CD1c-positive myeloid dendritic cell (primary cell): ENCODE data around the gene SLC22A12.
"Not testable (repeated sequence)": the region's sequence is repeated elsewhere in the genome, so short reads cannot be mapped to it uniquely, and the experiment has no call there.

ENCODE experiments used
- DNase-seq: peaks from one replicate; pipeline ENCODE4 v3.0.0-alpha.2; 2016; ENCODE audit errors: extremely low spot score

SLC22A12 gene

DNA sequence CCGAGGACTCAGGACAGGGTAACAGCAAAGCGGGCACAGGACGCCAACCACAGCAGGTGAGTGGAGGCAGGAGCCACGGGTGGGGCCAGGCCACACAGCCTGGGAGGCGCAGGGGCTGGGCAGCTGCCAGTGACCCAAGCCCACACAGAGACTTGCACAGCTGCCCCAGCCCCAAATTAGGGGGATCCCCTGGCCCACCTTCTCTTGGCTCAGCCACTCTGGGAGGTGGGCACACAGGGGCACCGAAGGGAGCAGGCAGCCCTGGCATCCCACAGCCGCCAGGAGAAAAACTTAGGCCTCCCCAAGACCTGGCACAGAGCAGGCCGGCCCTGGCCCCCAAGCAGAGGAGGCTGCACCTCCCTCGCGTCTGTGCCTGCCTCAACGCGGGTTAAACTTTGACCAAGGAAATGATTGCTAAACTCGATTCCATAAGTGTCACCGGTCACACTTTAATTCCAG, at the start of gene SLC22A12:
SLC22A12 (plus strand) TSS at position 458 of the 459 bp plus-strand sequence. CDS start 337 bp downstream, outside the sequence.
- no peak for DNase-seq

DNA sequence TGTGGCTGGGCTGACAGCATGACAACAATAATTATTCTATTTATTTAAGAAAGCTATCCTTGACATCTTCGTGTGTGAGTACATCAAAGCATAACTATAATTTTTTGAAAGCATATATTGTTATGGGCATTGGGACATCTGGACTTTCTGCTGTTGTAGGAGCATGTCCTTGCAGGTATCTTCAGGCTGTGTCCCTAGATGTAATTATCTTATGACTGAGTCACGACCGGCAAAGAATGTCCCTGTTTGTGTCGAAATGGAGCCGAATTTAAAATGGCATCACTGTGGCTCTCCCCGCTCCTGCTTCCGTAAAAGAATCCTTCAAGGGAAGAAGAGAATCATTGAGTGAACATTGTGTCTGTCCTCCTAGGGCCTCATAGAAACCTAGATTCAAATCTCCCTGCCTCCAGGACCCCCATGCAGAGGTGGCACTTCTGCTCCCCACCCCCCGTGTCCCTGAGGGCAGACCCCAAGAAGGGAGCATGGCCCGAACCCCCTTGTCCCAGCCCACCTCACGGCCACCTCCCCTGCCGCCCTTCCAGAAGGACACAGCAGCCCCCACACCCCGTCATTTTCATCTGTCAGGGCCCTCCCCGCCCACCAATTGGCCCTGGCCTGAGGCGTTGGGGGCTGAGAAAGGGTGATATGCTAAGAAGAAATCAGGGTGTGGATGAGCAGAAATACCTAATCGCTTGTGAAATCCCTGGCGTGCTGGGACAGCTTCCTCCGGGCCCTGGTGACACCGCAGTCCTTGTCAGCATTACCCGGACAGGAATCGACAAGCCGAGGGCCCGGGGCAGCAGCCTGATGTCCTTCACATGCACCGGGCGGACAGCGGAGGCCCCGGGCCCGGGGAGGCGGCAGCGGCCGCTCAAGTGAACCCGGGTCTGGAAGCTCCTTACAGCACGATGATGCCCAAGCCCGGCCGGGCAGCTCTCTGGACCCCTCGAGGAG, 48.6 kb upstream of the SLC22A12 start:
- DNase-seq: no peak

DNA sequence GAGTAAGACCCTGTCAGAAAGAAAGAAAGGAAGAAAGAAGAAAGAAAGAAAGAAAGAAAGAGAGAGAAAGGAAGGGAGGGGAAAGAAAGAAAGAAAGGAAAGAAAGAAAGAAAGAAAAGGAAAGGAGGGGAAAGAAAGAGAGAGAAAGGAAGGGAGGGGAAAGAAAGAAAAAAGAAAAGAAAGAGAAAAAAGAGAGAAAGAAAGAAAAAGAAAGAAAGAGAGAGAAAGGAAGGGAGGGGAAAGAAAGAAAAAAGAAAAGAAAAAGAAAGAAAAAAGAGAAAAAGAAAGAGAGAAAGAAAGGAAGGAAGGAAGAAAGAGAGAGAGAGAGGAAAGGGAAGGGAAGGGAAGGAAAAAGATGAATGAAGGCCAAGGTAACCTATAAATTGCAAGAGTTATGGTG, 47.2 kb upstream of the SLC22A12 start:
- no peak for DNase-seq

DNA sequence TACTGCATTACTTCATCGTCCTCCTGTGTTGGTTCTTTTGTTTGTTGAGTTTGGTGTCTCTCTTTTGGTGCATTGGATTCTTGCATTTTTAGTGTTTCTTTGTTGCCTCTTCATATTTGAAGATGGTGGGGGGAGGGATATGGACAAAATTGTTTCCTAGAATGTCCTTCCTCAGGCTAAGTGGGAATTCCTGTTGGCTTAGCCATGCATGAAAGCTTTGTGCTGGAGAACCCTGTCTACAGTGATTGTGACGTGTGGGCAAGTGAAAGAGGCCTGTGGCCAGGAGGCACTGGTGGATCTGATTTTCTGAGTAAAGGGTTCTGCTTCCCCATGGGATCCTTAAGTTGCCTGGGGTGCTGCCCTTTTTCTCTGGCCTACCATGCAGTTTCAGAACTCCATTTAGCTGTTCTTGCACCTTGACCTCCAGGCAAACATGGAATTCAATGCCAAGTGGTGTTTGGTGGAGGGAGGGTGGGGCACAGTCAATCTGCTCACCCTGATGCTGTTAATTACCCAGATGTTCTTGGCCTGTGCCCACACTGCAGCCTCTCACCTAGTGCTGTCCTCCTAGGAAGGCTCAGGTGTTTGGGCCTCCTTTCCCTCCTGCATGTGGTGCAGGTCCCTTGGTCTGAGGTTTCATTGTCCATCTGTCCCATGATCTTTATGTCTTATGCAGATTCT, 46.3 kb upstream of the SLC22A12 start:
- no peak for DNase-seq

DNA sequence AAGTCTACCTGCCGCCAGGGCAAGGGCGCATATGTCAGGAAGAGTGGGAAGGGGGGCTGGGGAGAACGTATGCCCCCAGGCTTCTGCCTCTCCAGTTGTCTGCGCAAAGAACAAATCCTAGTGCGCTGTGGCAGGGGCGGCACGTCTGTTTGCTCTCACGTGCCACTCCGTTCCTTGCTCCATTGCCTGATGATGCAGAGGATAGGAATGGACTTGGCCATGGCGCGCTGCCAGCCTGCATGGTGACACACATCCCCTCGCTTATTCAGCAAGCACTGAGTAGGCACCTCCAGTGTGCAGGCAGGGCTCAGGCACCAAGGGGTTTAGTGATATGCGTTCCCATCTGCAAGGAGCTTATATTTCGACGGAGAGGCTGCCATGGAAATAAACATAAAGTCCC, 45.4 kb upstream of the SLC22A12 start:
- DNase-seq: no peak

DNA sequence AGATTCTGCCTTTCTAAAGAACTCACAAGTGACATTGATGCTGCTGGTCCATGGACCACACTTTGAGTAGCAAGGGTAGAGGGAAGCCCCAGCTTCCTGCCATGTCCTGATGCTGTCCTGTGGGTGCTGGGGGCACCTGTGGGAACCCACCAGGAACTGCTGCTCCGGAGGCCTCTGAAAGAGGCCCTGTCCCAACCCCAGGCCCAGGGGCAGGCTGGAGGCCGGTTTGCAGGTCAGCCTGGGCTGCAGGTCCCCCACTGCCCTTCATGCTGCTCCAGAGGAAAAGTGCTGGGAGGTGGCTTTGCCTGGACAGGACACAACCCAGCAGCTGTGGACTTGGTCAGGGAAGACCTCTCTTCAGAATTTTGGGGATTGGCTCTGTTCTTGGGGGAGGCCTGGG, 44.8 kb upstream of the SLC22A12 start:
- no peak for DNase-seq

DNA sequence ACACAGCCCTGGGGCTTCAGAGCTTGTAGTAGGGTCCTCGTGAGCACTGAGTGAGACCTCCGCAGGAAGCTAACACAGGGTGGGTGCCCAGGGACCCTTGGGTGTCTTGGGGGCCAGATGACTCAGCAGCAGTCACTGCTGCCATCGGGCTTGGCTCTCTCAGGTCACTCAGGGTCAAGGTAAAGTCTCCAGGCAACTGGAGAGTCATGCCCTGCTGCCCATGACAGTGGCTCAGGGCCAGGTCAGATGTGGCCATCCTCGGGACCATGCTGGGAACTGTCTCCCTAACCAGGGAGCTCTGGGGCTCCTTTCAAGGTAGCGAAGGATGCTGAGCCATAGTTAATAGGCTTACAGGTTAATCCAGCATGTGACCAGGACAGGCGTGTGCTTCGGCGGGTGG, 44.4 kb upstream of the SLC22A12 start:
- DNase-seq: no peak

DNA sequence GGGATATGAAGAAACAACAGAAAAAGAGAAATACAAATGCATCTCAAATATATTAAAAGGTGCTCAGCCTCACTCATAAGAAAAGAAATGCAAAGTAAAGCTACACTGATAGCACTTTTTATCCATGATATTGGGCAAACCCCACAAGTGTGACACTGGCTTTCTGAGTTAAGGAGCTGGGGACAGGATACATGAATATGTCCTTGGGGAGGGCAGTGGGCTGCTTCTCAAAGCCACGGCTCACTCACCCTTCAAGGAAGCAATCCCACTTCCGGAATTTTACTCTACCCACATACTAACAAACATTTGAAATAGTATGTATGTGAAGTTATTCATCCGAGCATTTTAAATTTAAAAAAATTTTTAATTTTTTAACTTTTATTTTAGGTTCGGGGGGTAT, 41.1 kb upstream of the SLC22A12 start:
- DNase-seq: no peak

DNA sequence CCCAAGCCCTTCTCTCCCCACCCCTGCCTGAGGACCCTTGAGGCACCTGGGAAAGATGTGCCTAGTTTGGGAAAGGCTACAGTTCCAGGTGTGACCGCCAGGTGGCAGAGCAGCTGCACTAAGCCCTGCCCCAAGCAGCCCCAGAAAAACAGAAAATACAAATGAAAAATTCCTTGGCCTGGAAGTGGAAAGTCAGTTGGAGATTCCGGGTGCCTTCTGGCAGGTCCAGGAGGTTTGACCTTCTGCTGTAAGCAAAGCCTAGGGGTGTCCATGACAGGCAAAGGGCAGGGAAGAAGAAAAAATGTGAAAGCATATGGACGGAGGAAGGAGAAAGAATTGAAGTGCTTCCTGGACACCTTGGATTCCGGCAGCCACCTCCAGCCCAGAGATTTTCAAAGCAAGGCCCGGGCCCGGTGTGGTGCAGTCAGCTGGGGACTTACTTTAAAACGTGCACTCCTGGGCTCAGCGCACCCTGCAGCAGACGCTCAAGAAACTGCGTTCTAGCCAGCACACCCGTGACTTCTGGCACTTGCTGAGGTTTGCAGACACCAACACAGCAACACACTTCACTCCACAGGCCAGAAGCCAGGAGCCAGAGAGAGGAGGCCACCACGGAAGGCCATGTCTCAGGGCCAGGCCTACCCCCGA, 37.3 kb upstream of the SLC22A12 start:
- DNase-seq: peak; percentile 66

DNA sequence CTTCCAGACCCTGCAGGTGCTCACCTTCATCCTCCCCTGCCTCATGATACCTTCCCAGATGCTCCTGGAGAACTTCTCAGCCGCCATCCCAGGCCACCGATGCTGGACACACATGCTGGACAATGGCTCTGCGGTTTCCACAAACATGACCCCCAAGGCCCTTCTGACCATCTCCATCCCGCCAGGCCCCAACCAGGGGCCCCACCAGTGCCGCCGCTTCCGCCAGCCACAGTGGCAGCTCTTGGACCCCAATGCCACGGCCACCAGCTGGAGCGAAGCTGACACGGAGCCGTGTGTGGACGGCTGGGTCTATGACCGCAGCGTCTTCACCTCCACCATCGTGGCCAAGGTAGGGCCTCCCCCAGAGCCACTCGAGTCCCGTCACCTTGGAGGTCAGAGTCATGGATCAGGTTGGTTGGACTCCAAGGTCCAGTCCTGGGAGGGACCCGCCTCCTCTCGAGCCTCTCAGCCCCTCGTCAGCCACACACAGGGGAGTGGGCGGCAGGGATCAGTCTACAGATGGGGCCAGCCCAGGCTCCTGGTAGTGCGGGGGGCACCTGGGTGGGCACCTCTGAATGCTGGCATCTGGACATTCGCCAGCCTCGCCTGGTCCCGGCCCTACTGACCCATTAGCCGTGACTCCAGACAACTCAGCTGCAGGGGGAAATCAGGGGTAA, 34.8 kb upstream of the SLC22A12 start:
- DNase-seq: no peak

DNA sequence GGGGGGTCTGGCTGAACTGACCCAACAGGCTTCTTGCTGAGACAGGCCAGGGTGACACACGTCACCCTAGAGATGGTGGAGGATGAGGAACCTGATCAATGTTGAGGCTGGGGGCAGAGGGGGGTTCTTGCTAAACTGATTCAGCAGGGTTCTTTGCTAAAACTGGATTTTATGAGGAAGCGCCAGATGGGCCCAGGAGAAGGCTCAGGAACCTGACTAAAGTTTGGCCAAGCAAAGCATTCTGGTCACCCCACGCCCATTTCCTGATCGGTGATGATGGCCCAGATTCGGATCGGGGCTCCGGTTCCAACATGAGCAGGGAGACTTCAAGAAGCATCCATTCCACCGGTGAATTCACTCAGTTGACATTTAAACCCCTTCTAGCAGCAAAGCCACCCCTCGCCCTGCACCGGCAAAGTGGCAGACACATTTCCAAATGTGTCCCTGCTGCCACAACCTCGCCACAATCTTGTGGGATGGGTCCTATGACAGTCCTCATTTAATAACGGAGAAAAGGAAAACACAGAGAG, 34.2 kb upstream of the SLC22A12 start:
- no peak for DNase-seq

DNA sequence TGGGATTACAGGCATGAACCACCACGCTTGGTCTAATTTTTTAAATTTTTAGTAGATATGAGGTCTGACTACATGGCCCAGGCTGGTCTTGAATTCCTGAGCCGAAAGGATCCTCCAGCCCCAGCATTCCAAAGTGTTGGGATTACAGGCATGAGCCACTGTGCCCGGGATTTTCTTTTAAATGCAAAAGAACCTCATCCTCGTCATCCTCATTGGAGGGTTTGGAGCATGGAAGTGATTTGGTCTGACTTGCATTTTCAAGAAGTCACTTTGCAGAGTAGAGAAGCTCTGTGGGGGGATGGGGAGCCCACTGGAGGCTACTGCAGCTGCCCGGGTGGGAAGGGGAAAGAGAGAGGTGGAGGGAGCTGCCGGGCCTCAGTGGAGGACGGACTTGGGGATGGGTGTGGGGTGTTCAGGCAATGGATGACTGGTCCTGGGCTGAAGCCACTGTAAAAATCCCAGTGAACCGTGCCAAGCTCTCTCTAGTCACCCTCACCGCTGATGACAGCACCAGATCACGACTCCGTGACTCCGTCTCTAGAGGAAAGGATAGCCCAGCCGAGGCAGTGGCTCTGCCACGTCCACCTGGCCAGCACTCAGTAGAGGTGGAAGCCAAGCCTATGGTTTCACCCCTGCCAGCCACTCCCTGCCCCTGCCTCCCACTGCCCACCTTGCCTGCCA, 32.8 kb upstream of the SLC22A12 start:
- DNase-seq: no peak

DNA sequence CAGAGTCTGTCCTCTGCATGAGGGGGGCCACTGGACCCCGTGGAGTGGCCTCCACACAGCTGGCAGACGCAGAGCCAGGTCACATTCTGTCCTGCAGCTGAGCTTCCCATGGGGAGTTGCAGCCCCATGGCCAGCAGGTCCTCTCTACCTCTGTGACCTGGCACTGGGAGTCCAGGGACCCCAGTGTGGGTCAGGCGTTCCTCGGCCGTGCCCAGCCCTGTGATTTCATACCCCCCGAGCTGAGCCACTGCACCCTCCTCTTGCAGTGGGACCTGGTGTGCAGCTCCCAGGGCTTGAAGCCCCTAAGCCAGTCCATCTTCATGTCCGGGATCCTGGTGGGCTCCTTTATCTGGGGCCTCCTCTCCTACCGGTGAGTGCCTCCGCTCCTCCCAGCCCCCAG, 32.2 kb upstream of the SLC22A12 start:
- DNase-seq: no peak

DNA sequence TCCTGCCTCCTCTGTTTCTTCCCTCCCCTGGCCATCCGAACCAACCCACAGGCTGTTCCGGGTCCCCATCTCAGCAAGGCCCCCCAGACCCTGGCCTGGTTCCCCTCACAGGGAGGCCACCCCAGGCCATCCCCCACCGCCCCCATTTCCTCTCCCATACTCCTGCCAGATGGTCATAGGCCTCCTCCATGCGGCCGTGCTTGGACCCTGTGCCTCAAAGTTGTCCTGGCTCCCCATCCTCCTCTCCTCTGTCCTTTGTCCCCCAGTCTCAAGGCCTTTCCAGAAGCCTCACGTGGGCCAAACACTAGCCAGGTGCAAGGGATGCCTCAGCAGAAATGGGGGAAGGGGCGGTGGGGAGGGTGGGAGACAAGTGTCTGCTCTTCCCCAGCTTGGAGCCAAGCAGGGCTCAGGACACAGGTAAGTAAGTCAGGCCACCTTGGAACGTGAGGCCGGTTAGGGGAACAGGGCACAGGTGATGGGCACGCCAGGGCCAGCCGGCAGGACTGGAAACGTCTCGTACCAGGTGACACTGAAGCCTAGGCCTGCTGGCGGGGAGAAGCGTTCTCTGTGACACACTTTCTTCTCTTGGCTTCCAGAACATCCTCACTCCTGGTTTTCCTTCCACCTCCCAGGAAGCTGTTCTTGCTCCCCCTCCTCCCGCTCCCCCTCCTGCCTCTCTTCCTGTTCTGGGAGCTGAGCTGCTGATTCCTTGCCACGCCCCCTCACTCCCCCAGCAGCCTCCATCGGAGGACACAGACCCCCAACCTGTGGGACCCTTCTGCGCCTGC, 31.5 kb upstream of the SLC22A12 start:
- DNase-seq: no peak

DNA sequence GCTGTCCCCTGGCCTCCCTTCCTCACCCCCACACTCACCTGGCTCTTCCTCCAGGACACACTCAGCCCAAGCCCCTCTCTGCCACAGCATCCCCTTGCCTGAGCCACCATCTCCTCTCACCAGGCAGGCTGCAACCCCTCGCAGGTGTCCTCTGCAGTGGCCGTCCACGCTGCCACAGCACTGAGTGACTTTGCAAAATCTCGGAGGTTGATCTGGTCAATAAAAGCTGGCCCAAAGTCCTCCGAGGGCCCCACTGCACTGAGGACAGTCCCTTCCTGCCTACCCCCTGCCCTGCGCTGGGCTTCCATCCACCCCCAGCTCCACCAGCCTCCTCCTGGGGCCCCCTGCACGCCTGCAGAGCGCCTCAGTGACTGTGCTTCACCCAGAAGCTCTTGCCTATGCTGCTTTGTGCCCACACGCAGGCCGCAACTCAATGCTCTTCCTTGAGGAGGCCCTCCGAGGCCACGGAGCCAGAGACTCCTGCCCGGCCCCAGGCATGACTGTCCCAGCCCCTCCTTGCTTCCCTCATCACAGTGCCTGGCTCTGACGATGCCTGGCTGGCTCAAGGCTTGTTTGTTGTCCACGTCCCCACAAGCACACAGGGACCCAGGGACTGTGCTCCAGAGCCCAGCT, 30.8 kb upstream of the SLC22A12 start:
- no peak for DNase-seq

DNA sequence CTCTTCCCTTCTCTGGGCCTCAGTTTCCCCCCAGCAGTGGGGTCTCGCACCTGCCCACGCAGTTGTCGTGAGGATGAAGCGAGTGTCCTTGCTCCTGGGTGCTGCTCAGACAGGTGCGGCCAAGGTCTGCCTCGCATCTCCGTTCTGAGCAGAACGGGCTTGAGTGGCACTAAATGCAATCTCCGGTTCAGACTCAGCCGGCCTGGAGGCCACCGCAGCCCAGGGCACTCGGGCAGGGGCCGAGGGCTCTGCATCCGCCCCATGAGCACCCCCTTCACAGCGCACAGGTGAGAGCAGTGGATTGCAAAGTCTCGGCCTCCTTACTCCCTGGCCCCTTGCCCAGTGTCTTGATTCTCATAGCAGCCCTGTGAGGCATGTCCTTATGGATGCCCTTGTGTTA, 30.1 kb upstream of the SLC22A12 start:
- DNase-seq: no peak

DNA sequence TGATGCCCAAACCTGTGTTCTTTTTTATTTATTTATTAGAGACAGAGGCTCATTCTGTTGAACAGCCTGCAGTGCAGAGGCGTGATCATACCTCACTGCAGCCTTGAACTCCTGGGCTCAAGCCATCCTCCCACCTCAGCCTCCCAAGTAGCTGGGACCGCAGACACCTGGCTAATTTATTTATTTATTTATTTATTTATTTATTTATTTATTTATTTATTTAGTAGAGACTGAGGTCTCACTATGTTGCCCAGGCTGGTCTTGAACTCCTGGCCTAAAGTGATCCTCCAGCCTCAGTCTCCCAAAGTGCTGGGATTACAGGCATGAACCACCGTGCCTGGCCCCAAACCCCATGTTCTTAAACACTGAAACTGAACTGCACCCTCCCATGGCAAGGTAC, 29.6 kb upstream of the SLC22A12 start:
- not testable (repeated sequence) for DNase-seq

DNA sequence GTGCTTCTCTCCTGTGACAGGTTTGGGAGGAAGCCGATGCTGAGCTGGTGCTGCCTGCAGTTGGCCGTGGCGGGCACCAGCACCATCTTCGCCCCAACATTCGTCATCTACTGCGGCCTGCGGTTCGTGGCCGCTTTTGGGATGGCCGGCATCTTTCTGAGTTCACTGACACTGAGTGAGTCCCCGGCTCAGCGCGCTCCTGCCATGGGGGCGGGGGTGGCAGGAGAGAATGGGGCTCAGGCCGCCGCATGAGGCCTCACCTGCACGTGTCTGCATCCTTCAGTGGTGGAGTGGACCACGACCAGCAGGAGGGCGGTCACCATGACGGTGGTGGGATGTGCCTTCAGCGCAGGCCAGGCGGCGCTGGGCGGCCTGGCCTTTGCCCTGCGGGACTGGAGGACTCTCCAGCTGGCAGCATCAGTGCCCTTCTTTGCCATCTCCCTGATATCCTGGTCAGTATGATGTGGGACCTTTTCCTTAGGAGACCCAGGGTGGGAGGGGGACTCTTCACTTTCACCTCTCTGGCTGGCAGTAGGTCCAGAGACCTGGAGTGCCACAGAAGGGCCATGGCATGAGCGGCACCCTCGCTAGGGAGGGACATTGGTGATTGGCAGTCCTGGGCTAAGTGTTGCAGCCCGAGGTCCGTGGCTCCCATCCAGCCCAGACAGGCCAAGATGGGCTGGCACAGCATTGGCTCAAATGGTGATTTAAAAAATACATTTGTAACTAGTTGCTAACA, 28.9 kb upstream of the SLC22A12 start:
- DNase-seq: no peak

DNA sequence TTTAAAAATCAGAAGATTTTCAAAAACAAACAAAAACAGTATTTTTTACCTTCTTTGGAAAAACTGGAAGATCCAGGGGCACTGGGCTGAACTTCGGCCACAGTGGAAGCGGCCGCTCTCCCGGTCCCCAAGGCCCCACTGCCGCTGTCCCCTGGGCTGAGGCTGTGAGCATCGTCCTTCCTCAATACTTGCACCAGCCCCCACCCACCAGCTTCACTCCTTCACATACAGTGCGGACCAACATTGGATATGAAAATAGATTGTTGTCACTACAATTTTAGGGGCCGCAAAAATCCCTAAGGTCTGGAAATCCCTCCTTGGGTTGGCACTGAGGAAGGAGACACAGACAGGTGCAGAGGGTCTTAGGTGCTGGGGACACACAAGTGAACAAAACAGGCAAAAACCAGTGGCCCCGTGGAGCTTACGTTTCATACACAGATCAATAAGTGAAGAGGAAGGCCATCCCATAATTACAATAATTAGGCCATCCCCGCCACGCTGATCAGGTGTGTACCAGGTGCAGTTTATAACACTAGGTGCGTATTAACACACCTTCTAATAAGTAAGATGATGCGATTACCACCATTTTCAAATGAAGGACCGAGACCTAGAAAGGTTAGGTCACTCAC, 28.2 kb upstream of the SLC22A12 start:
- no peak for DNase-seq
